NCI-H446 (cell line): Measurements from ENCODE around the gene LDB3.
"Not testable (repeated sequence)": the region's sequence is repeated elsewhere in the genome, so short reads cannot be mapped to it uniquely, and the experiment has no call there.

ENCODE experiments used
- DNase-seq, 2 experiments: peaks; one replicate each; lab custom pipeline; 2025; lab: John Stamatoyannopoulos, UW

LDB3 gene, protein sequence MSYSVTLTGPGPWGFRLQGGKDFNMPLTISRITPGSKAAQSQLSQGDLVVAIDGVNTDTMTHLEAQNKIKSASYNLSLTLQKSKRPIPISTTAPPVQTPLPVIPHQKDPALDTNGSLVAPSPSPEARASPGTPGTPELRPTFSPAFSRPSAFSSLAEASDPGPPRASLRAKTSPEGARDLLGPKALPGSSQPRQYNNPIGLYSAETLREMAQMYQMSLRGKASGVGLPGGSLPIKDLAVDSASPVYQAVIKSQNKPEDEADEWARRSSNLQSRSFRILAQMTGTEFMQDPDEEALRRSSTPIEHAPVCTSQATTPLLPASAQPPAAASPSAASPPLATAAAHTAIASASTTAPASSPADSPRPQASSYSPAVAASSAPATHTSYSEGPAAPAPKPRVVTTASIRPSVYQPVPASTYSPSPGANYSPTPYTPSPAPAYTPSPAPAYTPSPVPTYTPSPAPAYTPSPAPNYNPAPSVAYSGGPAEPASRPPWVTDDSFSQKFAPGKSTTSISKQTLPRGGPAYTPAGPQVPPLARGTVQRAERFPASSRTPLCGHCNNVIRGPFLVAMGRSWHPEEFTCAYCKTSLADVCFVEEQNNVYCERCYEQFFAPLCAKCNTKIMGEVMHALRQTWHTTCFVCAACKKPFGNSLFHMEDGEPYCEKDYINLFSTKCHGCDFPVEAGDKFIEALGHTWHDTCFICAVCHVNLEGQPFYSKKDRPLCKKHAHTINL

DNA sequence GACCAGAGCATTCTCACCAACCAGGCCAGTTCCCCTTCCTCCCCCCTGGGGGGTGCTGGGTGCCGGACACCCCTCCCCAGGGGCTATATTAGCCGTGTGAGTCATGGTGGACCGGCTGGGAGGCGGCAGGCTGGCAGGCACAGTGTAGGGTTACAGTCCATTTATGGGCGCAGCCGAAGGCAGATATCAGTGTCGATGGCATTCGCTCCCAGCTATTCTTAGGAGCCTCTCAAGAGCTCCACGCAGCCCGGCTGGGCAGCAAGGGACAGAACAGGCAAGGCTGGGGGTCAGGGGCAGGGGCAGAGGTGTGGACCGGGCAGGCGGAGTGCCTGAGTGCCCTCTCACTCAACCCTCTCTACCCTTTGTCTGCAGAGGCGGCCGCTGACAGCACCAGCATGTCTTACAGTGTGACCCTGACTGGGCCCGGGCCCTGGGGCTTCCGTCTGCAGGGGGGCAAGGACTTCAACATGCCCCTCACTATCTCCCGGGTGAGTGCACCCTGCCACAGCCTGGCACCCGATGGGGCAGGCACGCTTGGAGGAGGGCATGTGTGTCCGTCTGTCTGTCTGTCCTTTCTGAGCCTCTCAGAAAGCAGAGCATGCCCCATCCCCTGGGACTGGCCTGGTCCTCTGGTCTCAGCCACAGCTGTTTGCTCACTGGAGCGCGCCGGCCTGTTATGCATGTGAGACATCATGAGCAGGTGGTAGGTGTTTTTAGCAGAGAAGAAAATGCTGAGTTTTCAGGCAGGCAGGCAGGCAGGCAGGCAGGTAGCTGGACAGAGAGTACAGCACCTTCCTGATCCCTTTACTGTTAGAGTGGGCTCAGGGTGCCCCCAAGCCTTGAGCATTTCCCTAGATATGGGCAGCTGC is at the start of gene LDB3:
LDB3 (plus strand) TSS at position 215 of the 869 bp plus-strand sequence; CDS start at position 396, 181 bp downstream.
- DNase-seq: no peak

DNA sequence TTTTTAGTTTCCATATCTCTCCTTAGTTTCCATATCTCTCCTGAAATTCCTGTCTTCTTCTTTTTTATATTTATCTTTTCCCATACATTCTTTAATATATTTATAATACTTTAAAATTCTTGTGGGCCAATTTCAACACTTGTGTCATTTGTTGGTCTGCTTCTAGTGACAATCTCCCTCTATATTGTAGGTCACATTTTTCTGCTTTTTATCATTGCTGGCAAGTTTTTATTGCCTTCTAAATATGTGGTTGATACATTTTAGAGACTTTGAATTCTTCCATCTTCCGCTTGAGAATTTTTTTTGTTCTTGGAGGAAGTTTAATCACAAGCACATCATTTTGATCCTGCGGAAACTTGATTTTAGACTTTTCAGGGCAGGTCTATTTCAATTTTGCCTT is 40.0 kb upstream of the LDB3 start:
- DNase-seq: no peak

DNA sequence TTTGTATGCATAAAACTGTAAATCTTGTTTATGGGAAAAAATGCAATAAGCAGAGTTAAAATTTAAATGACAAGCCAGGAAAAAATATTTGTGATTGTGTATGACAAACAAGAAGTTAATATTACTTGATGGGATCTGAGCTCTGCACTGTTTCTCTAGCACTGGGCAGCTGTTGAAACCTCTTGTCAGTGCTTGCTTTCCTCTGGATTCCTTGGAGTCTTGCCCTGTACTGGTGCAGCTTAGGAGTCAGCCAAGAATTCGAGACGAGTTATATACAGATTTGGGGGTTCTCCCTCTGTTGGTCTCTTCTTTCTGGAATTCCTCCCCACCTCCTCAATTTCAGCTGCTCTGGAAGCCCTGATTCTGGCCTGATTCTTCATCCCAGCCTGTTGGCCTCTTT is 38.2 kb upstream of the LDB3 start:
- no peak for DNase-seq

DNA sequence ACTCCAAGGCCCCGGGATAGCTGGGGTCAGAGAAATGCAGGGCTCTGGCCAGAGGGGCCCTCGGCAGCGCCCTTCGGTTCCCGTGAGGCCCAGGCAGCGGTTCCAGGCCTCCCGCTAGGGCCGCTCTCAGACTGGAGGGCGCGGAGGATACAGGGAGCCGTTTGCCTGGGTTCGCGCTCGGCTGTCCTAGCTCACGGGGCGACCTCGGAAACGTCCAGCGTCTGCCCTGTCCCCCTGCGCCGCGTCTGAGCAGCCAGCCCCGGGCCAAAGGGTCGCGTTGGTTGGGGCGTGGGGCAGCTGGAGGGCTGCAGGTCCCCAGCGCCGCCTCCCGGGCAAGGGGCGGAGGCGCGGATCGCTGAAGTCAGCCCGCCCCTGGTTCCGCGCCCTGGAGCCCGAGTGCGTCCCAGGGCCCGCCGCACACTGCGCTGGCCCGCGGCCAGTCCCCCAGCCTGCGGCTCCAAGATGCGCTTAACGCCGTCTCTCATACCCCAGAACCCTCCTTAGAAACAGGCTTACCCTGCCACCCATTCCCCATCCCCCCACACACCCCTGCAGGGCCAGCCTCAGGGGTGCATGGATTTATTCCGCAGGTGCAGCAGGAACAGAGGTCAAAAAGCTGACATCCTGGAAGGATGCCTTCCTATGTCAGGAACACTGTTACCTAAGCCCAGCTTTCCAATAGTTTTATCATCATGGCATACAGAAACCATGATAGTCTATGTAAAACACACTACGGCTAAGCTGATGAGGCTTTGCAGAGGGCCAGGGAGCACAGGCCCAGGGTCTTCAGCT is 36.1 kb upstream of the LDB3 start:
- DNase-seq: no peak

DNA sequence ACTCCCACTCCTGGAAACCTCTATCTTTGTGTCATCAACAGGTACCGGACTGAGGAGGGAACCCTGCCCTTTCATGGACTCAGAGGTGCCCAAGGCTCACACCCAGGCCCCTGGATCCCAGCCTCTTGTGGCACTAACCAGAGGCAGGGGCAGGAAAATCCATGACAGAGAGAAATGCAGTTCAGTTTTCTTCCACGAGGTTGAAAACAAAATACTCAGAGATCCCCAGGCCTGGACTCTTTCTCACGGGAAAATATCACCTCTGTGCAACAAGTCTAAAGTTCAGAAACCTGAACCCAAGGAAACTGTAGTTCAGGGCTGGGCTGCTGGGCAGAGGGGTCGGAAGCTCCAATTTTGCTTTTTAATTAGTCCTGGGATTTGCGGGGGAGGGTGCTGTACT is 35.4 kb upstream of the LDB3 start:
- DNase-seq: no peak

DNA sequence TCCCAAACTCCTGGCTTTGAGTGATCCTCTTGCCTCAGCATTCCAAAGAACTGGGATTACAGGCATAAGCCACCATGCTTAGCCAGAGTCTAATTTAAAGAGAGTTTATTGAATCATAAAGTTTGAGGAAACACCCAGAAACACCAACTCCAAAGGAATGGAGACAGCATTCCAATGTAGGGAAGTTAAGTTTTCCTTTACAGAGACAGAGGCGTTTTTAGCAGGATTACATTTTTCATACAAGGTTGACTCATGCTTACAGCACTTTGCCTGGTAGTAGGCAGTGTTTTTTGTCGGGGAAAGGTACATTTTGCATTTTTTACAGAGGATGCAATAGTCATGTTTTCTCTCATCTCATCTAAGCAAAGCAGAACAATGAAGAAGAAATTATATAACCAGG is 32.9 kb upstream of the LDB3 start:
- DNase-seq: no peak

DNA sequence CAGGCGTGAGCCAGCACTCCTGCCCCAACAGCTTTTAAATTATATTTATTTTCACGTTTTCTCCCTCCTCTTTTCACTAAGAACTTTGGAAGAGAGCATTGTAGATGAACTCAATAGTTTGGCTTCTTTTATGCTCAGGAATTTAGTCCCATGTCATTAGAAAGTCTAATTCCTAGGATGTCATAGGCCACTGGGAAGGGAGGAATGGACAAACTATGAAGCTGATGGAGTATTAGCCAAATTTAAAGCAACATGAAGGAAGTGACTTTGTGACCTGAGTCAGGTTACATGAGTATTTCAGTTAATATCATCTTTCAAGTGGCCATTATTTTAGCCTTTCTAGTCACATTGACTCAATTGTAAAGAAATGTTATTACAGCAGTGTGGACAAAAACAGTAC is 32.0 kb upstream of the LDB3 start:
- no peak for DNase-seq

DNA sequence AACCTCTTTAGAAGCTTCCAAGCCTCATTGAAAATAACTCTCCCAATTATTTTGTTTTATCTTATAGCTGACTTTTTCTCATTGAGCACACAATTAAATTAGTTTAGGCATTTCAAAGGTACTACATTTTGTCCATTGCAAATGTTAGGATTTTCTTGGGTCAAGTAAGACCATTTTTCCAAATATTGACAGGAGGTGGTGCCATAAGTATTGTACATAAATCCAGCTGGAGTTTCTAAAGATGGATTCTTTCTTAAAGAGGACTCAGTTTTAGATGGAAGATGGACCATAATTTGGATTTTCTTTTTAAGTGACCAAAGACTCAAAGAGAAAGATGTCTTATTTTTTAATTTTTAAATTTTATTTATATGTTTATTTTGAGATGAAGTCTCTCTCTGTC is 26.3 kb upstream of the LDB3 start:
- DNase-seq: no peak

DNA sequence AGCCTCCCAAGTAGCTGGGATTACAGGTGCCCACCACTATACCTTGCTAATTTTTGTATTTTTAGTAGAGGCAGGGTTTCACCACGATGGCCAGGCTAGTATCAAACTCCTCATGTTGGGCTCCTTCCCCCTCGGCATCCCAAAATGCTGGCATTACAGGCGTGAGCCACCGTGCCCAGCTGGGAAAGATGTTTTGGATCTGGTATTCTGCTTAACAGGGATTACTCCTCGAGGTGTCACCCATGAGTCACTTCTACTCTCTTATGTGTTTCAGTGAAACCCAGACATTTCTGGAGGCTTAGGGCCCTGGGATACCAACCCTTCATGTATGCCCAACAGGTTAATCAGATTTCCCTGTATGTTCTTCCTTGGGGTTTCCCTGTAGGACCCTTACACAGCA is 25.8 kb upstream of the LDB3 start:
- DNase-seq: peak in 1 of 2 experiments; percentile 12

DNA sequence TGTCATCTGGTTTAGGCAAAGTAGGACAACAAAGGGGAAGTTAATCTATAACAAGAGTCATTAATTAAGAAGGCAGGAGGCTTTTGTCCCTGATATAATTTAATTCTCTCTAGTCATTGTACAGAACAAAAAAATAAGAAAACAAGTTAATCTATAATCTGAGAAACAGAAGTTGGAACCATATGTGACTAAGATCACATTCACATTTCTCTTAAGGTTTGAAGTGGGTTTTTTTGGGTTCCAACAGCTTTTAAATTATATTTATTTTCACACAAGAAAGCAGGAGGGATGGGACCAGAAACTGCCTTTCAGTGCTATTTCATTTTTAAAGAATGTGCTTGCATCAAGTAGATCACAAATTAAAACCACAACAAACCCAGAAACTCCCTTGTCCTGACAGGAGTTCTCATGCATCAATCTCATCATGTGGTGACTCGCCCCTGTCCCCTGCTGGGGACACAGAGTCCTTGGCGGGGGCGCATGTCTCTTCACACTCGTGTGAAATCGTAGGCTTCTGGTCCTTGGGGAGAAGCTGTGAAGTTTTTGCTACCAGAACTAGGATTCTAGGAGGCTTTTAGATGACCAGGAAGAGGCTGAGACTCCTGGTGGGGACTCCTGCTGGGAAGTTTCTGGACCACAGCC is 24.0 kb upstream of the LDB3 start:
- DNase-seq: no peak

DNA sequence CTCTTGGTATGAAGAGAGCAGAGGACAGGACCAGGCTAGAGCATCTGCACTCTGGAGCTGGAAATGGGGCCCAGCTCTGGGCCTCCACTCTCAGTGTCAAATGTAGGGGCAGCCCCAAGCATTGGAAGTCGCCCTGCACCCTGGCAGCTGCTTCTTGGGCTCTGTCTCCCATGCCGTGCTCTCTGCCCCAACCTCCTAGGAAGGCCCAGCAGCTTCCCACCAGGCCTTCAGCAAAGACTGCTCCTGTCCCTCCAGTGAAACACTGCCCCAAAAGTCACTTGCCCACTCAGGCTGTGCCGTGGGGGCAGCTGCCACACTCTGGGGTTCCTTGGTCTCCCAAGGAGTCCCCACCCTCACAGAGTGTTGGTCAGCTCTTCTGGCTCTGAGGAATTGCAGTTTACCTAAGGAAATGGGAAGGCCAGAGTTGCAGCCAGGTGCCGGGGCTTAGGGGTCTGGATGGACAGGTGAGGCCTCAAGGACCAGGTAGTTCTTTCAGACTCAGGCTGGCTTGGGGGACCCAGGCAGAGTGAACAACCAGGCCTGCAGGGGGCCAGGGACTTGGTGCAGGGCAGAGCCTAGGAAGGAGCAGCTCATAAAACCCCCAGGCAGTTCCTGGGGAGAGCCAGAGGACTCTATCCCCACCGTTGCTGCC is 23.4 kb upstream of the LDB3 start:
- DNase-seq: no peak

DNA sequence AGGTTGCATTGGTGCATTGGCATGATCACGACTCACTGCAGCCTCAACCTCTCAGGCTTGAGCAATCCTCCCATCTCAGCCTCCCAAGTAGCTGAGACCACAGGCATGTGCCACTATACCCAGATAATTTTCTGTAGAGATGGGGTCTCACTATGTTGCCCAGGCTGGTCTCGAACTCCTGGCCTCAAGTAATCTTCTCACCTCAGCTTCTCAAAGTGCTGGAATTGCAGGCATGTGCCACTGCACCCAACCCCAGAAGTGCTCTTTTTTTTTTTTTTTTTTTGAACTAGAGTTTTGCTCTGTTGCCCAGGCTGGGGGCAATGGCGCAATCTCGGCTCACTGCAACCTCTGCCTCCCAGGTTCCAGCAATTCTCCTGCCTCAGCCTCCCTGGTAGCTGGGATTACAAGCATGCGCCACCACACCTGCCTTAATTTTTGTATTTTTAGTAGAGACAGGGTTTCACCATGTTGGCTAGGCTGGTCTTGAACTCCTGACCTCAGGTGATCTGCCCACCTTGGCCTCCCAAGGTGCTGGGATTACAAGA is 22.6 kb upstream of the LDB3 start:
- not testable (repeated sequence) for DNase-seq

DNA sequence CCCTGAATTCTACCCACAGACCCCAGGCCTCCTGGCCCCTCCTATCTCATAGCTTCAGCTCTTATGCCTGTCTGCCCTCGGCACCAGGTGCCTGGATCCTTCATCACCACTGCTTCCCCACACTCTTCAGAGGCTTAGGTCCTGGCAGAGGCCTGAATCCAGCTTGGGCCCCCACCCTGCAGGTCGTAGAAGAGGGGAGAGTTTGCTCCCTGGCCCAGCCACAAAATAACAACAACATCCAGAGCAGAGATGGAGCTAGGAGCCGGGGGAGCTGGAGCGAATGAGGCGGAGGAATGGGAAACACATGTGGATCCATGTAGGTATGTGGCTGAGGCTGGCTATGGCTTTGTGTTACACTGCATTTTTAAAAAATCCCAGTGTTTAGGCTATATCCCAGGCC is 21.8 kb upstream of the LDB3 start:
- no peak for DNase-seq

DNA sequence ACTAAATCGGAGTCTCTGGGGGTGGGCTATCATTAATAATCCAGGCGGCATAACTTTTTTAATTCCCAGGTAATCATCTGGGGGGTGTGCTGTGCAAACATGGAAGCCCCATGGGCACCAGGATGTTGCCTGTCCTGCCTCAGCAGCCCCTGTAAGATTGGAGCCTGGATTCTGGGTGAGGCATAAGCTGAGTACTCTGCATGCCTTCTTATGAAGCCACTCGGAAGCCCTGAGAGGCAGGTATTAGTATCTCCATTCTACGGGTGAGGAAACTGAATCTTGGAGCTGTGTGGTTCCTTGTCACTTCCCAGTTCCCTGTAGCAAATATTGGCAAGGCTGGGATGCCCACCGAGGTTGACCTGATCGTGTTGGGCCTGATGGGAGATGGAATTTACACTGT is 21.4 kb upstream of the LDB3 start:
- no peak for DNase-seq

DNA sequence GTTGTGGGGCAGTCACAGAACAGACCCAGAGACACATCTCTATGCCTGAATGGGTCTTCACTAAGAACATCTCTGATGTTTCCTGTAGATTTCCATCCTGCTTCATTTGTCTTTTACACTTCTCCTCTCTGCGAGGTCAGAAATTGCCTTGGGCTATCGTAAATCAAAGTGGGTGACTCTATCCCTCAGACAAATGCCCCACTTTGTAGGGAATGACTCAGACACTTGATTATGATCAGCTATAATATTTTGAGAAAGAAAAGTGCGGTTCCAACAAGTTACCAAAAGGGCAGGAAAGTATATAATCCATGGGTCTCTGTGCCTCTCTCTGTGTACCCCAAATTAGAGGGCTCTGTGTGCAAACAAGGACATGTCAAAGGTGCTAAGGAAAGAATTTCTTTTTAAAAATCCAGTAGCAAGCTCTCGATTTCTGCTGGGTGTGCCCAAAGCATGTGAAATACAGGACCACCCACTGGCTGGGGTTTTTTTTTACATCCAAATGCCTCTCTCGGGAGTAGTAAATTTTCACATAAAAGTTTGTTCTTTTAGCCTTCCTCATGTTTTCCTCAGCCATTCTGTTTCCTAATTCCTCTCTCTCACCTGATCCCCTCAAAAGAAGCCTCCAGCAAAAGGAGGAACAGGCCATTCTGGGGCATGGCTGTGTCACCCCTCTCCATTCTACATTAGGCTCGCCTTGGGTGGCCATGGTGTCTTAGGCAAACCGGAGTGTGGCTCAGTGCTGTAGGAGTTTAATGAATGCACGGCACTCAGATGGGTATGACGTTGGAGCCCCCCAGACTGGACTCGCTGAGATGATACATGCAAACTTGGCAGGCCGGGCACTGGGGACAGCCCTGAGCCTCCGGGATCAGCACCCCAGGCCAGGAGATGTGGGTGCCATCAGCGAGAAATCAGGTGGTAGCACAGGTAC is 20.3 kb upstream of the LDB3 start:
- DNase-seq: no peak

DNA sequence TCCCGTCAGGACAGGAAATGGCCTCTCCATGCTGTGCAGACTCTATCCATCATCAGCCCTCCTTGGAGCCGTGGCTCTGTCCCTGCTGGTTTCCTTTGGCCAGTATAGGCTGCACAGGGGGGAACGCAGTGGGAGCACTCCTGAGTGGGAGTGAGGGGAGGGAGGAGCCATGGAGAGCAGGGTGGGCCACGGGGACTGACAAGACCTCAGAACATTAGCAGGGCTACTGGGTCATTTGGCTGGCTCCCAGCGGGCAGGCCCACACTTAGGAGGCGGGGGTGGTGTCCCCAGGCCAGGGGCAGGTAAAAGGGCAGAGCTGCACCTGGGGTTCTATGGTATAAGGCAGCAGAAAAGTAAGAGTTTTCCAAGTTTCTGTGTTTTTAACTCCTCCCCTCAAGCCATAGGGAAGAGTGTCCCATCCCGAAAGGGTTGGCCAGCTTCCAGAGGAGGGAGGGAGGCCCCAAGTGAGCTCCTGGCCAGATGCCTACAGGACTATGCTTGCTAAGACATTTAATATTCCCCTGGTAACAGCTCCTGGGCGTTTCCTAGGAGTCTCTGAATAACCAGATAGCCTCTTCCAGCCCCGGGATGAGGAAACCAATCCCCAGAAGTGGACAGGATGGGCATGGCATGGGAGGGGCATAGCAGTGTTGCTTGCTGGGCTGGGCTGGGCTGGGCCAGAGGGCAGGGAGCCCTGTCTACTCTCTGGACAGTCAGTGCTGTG is 19.4 kb upstream of the LDB3 start:
- peak; percentile 58 to 89 for DNase-seq

DNA sequence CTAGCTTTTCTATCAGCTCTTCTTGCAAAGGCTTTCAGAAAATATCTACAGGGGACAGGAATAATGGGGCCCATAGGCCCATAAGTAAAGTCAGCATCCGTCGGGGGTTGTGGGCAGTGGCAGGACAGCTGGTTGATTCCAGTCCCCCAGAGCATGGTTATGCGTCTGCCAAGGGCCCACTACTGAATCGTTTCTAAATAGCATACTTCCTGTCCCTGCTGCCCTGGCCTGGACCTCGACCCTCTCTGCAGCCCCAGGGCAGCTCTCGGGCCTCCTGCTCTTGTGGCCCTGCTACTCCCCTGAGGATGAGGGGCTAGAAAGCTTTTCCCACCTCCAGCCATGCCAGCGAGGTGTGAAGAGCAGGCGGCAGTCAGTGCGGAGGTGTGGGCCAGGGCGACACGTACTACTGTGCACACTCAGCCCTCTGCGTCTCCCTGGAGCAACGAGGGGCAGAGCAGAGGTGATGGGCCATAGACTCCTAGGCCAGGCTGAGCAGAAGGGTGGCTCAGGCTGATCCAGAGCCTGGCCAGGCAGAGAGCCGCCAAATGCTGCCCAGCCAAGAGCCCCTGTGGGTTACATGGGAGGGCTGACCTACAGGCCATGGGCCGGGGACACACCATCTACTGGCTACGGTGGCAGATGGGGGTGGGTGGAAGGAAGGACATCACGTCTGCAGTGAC is 18.7 kb upstream of the LDB3 start:
- DNase-seq: no peak

DNA sequence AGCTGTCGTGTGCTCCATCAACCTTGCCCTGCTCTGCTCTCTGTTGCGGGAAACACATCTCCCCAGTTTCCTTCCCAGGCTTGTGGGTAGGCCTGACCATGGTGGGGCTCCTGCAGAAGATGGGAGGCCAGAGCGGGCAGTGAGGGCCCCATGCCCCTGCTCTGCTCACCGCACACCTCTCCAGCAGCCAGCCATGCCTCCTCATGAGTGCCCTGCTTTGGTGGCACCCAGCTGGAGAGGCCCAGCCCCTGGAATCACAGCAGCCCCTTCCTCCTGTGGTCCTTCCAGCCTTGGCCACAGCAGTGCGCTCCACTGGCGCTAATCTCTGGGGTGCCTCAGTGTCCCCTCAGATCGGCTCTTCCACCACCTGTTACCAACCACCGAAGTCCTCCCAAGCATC is 18.2 kb upstream of the LDB3 start:
- no peak for DNase-seq
